ENCODE results near the gene FARP1.

- TF ChIP-seq CTCF (tag by site-specific recombination; IDR thresholded peaks at IDR 0.05): no peak
- TF ChIP-seq ZNF155 (tag by site-specific recombination; IDR thresholded peaks at IDR 0.05): no peak
- no peak for TF ChIP-seq ZBTB6 (tag by site-specific recombination; IDR thresholded peaks at IDR 0.05)
- TF ChIP-seq TCF7L2 (IDR thresholded peaks at IDR 0.05; ENCODE audit: borderline replicate concordance, low read depth, low read length): no peak
- TF ChIP-seq MEIS1 (CRISPR knock-in tag; IDR thresholded peaks at IDR 0.05; ENCODE audit: borderline replicate concordance): no peak
- no peak for TF ChIP-seq REPIN1 (tag by site-specific recombination; IDR thresholded peaks at IDR 0.05; ENCODE audit: low read depth)
- no peak for TF ChIP-seq ZNF274 (IDR thresholded peaks at IDR 0.05; ENCODE audit: low read length)
- TF ChIP-seq ZNF274 (tag by site-specific recombination; IDR thresholded peaks at IDR 0.05; ENCODE audit: borderline replicate concordance): no peak
- TF ChIP-seq ATF2 (tag by site-specific recombination; IDR thresholded peaks at IDR 0.05; ENCODE audit: low read depth): no peak
These were observed 262.9 kb downstream of the FARP1 start for GRCh38 chr13:98405690-98406344.
